HCT116 (cell line): ENCODE measurements around the gene GRIK5. TPM values are rescaled to one million over a fixed set of nuclear protein-coding genes. Genes with fewer than 3 reads are reported as not detected.

Source experiments
- ATAC-seq: fragments of 200-7000 bp; cut with Tn5 transposase; 2 replicates; pipeline ENCODE4 v1.9.1; 2020; ENCODE audit warnings: mild to moderate bottlenecking, moderate library complexity
- BruUV-seq: library from RNA; stranded (reverse); fragments of 400-500 nt; replicated peaks from 2 replicates; lab custom pipeline; 2021; lab: Mats Ljungman, UMichigan
- CTCF ChIA-PET: fragments of 300-600 bp; sonication (Branson Sonifier 250); formaldehyde crosslinking; loops from one replicate; lab custom pipeline; 2021; ENCODE audit warnings: antibody characterized with exemption; lab: Charles Lee
- POLR2A ChIA-PET: fragments of 300-600, 350-600 bp; sonication (Branson Sonifier 250); formaldehyde crosslinking; loops from one replicate; lab custom pipeline; 2021; ENCODE audit warnings: antibody characterized with exemption; lab: Charles Lee
- RAD21 ChIA-PET, 2 experiments: fragments of 300-600 bp; sonication (Branson Sonifier 250); formaldehyde crosslinking; loops; one replicate each; lab custom pipeline; 2023; ENCODE audit warnings: low total read pairs in 2 of 2; ENCODE audit not compliant: uncharacterized antibody in 2 of 2, unreplicated experiment in 2 of 2, low non-redundant PET in 1 of 2; lab: Charles Lee
- DNase-seq: peaks from one replicate; pipeline ENCODE4 v3.0.0-alpha.2; 2010; ENCODE audit warnings: low read depth, low spot score
- H2AFZ ChIP-seq: fragments of 200-600 bp; shearing (Covaris generic), sonication (generic); 2 replicates; pipeline ENCODE4 v1.6.1; 2017; ENCODE audit warnings: low read depth, mixed run types, mixed read lengths, antibody characterized with exemption, low read length; ENCODE audit not compliant: poor library complexity, severe bottlenecking
- H3K27ac ChIP-seq: 2 replicates; pipeline ENCODE4 v1.5.1; 2012; ENCODE audit warnings: low read depth, low read length
- H3K27me3 ChIP-seq: fragments of 200-600 bp; sonication (generic); 2 replicates; pipeline ENCODE4 v1.6.1; 2016; ENCODE audit warnings: mixed run types, low read length, mixed read lengths; ENCODE audit not compliant: insufficient read depth
- H3K36me3 ChIP-seq, 2 experiments: fragments of 200-500 bp in 1 of 2; fragments of 200-600 bp in 1 of 2; sonication (Bioruptor generic) in 1 of 2; sonication (generic) in 1 of 2; 2 replicates each; pipeline versions ENCODE4 v1.5.1 to v1.6.1; 2014 to 2016; ENCODE audit warnings: low read length in 2 of 2, inconsistent platforms in 1 of 2, mixed read lengths in 1 of 2, mixed run types in 1 of 2; ENCODE audit not compliant: insufficient read depth in 2 of 2, control insufficient read depth in 1 of 2
- H3K4me1 ChIP-seq, 2 experiments: fragments of 200-600 bp in 1 of 2; sonication (generic) in 1 of 2; 2 replicates each; pipeline versions ENCODE4 v1.5.1 to v1.6.1; 2012 to 2017; ENCODE audit warnings: low read length in 2 of 2, inconsistent platforms in 1 of 2, mild to moderate bottlenecking in 1 of 2, mixed read lengths in 1 of 2, mixed run types in 1 of 2, moderate library complexity in 1 of 2; ENCODE audit not compliant: insufficient read depth in 2 of 2, control insufficient read depth in 1 of 2
- H3K4me2 ChIP-seq: fragments of 200-600 bp; sonication (generic); 2 replicates; pipeline ENCODE4 v1.6.1; 2017; ENCODE audit warnings: mixed run types, low read length, mixed read lengths
- H3K4me3 ChIP-seq, 2 experiments: fragments of 200-600 bp in 1 of 2; sonication (generic) in 1 of 2; replicated peaks in 1 of 2; 2 replicates each; pipeline ENCODE4 v1.5.1; 2011 to 2016; ENCODE audit warnings: low read length in 2 of 2, control low read depth in 1 of 2, low read depth in 1 of 2, mild to moderate bottlenecking in 1 of 2, mixed read lengths in 1 of 2, mixed run types in 1 of 2
- H3K79me2 ChIP-seq: fragments of 200-600 bp; sonication (generic); 2 replicates; pipeline ENCODE4 v1.6.1; 2017; ENCODE audit warnings: mild to moderate bottlenecking, mixed run types, low read length, moderate library complexity, mixed read lengths; ENCODE audit not compliant: insufficient read depth
- H3K9ac ChIP-seq: fragments of 200-600 bp; sonication (generic); 2 replicates; pipeline ENCODE4 v1.6.1; 2016; ENCODE audit warnings: low read length, mixed read lengths
- H3K9me2 ChIP-seq: fragments of 200-600 bp; sonication (generic), shearing (Covaris generic); 2 replicates; pipeline ENCODE4 v1.6.1; 2017; ENCODE audit warnings: mixed run types, mild to moderate bottlenecking, moderate library complexity; ENCODE audit not compliant: insufficient read depth
- H3K9me3 ChIP-seq, 2 experiments: fragments of 200-500 bp in 1 of 2; fragments of 200-600 bp in 1 of 2; sonication (Bioruptor generic) in 1 of 2; sonication (generic) in 1 of 2; 2 replicates each; pipeline ENCODE4 v1.6.1; 2014 to 2017; ENCODE audit warnings: low read length in 2 of 2, mixed read lengths in 2 of 2, inconsistent platforms in 1 of 2, low read depth in 1 of 2, mild to moderate bottlenecking in 1 of 2, mixed run types in 1 of 2, moderate library complexity in 1 of 2; ENCODE audit not compliant: control insufficient read depth in 1 of 2, insufficient read depth in 1 of 2
- H4K20me1 ChIP-seq: fragments of 200-600 bp; sonication (generic), shearing (Covaris generic); 2 replicates; pipeline ENCODE4 v1.6.1; 2017; ENCODE audit warnings: mixed run types, mild to moderate bottlenecking, moderate library complexity; ENCODE audit not compliant: insufficient read depth
- CBX3 ChIP-seq: IDR thresholded peaks from 2 replicates; pipeline ENCODE4 v1.6.1; 2012; ENCODE audit warnings: low read depth
- CEBPB ChIP-seq: IDR thresholded peaks from 2 replicates; pipeline ENCODE4 v1.6.1; 2012; ENCODE audit warnings: low read depth
- ELF1 ChIP-seq: IDR thresholded peaks from 2 replicates; pipeline ENCODE4 v1.6.1; 2012; ENCODE audit warnings: low read depth, borderline replicate concordance
- EZH2phosphoT487 ChIP-seq: fragments of 200-600 bp; IDR thresholded peaks from 2 replicates; pipeline ENCODE4 v1.6.1; 2018; ENCODE audit warnings: antibody characterized with exemption, borderline replicate concordance
- FOSL1 ChIP-seq: IDR thresholded peaks from 2 replicates; pipeline ENCODE4 v1.6.1; 2012; ENCODE audit warnings: low read depth
- POLR2AphosphoS5 ChIP-seq: IDR thresholded peaks from 2 replicates; pipeline ENCODE4 v1.6.1; 2011; ENCODE audit warnings: mild to moderate bottlenecking, low read depth, low read length, moderate library complexity
- RAD21 ChIP-seq: IDR thresholded peaks from 2 replicates; pipeline ENCODE4 v1.6.1; 2012; ENCODE audit warnings: low read depth, mild to moderate bottlenecking
- SP1 ChIP-seq: IDR thresholded peaks from 2 replicates; pipeline ENCODE4 v1.6.1; 2012; ENCODE audit warnings: low read depth
- TCF7L2 ChIP-seq: IDR thresholded peaks from 2 replicates; pipeline ENCODE4 v1.7.0; 2011; ENCODE audit warnings: borderline replicate concordance, inconsistent platforms; ENCODE audit not compliant: insufficient read depth, insufficient read length; ENCODE audit errors: extremely low read depth
- ZBTB33 ChIP-seq: IDR thresholded peaks from 2 replicates; pipeline ENCODE4 v1.6.1; 2011; ENCODE audit warnings: mild to moderate bottlenecking, low read length, moderate library complexity; ENCODE audit not compliant: insufficient replicate concordance; ENCODE audit errors: extremely low read depth
- ZNF274 ChIP-seq: fragments of 200-500 bp; sonication (Bioruptor generic); IDR thresholded peaks from 2 replicates; pipeline ENCODE4 v1.6.1; 2014; ENCODE audit warnings: mild to moderate bottlenecking, low read depth, low read length, inconsistent platforms
- intact Hi-C: fragments of 100-400 bp; cut with micrococcal nuclease; formaldehyde crosslinking; loops from 2 replicates; pipeline ENCODE4 v1.10.0; 2022
- total RNA-seq: library from RNA; stranded (reverse); gene quantifications from one replicate; pipeline ENCODE4 v1.2.1, GENCODE V29; 2021; ENCODE audit not compliant: unreplicated experiment
- TF ChIP-seq, protein P1 (sequence below): IDR thresholded peaks from 2 replicates; pipeline ENCODE4 v1.6.1; 2012
- TF ChIP-seq, protein P2 (sequence below): IDR thresholded peaks from 2 replicates; pipeline ENCODE4 v1.6.1; 2012; ENCODE audit warnings: low read depth
- TF ChIP-seq, protein P3 (sequence below): IDR thresholded peaks from 2 replicates; pipeline ENCODE4 v1.6.1; 2012

The GRIK5 gene
- total RNA-seq, 1 experiment from 2014 or later, result 1.7 TPM

DNA sequence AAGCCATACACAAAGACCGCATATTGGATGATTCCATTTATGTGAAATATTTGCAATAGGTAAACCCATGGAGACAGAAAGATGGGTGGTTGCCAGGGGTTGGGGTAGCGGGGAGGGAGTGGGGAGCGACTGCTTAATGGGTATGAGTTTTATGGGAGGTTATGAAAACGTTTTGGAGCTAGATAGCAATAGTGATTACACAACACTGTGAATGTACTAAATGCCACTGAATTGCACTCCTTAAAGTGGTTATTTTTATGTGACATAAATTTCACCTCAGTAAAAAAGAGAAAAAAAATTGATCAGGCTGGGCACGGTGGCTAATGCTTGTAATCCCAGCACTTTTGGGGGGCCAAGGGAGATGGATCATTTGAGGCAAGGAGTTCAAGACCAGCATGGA lies 36.6 kb downstream of the GRIK5 start:
- Histone ChIP-seq H3K27ac (no peak overlapping the region), H3K79me2 (no peaks in the 10 kb centered on the region), H3K9me3 (no peaks in the 10 kb centered on the region), H3K27me3 (no peaks in the 10 kb centered on the region), H3K9ac (no peak overlapping the region), H4K20me1 (no peaks in the 10 kb centered on the region), H2AFZ (no peak overlapping the region), H3K9me2 (no peaks in the 10 kb centered on the region), H3K4me3 (no peak overlapping the region), H3K4me2 (no peak overlapping the region), H3K4me1 (peaks cover 6 to 22% of the 10 kb centered on the region in 2 experiments), H3K36me3 (no peaks in the 10 kb centered on the region)
- intact Hi-C loops, result no loop called here
- CTCF ChIA-PET, result no interaction called here
- POLR2A ChIA-PET, result no interaction called here
- RAD21 ChIA-PET, result no interaction called here
- DNase-seq (no peak), ATAC-seq (no peak)
- TF ChIP-seq FOSL1, result no peak
- BruUV-seq, result no TSS peak

GRCh38 chr19:42032431-42032830 lies 37.6 kb downstream of the GRIK5 start:
- intact Hi-C loops, result no loop called here
- Histone ChIP-seq H3K9me3 (no peaks in the 10 kb centered on the region), H3K4me2 (no peak overlapping the region), H3K27me3 (no peaks in the 10 kb centered on the region), H4K20me1 (no peaks in the 10 kb centered on the region), H3K27ac (no peak overlapping the region), H3K4me3 (no peak overlapping the region), H3K4me1 (peaks cover 6 to 24% of the 10 kb centered on the region in 2 experiments), H2AFZ (no peak overlapping the region), H3K9me2 (no peaks in the 10 kb centered on the region), H3K79me2 (no peaks in the 10 kb centered on the region), H3K9ac (no peak overlapping the region), H3K36me3 (no peaks in the 10 kb centered on the region)
- TF ChIP-seq, protein P1, sequence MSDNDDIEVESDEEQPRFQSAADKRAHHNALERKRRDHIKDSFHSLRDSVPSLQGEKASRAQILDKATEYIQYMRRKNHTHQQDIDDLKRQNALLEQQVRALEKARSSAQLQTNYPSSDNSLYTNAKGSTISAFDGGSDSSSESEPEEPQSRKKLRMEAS, result no peak
- no peak for TF ChIP-seq EZH2phosphoT487
- TF ChIP-seq ZBTB33, result no peak
- no peak for TF ChIP-seq ZNF274
- no peak for TF ChIP-seq CEBPB
- TF ChIP-seq RAD21, result no peak
- no peak for TF ChIP-seq POLR2AphosphoS5
- no peak for TF ChIP-seq TCF7L2
- TF ChIP-seq ELF1, result no peak
- TF ChIP-seq, protein P2, sequence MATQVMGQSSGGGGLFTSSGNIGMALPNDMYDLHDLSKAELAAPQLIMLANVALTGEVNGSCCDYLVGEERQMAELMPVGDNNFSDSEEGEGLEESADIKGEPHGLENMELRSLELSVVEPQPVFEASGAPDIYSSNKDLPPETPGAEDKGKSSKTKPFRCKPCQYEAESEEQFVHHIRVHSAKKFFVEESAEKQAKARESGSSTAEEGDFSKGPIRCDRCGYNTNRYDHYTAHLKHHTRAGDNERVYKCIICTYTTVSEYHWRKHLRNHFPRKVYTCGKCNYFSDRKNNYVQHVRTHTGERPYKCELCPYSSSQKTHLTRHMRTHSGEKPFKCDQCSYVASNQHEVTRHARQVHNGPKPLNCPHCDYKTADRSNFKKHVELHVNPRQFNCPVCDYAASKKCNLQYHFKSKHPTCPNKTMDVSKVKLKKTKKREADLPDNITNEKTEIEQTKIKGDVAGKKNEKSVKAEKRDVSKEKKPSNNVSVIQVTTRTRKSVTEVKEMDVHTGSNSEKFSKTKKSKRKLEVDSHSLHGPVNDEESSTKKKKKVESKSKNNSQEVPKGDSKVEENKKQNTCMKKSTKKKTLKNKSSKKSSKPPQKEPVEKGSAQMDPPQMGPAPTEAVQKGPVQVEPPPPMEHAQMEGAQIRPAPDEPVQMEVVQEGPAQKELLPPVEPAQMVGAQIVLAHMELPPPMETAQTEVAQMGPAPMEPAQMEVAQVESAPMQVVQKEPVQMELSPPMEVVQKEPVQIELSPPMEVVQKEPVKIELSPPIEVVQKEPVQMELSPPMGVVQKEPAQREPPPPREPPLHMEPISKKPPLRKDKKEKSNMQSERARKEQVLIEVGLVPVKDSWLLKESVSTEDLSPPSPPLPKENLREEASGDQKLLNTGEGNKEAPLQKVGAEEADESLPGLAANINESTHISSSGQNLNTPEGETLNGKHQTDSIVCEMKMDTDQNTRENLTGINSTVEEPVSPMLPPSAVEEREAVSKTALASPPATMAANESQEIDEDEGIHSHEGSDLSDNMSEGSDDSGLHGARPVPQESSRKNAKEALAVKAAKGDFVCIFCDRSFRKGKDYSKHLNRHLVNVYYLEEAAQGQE, result no peak
- no peak for TF ChIP-seq FOSL1
- TF ChIP-seq SP1, result no peak
- TF ChIP-seq CBX3, result no peak
- TF ChIP-seq, protein P3, sequence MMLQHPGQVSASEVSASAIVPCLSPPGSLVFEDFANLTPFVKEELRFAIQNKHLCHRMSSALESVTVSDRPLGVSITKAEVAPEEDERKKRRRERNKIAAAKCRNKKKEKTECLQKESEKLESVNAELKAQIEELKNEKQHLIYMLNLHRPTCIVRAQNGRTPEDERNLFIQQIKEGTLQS, result no peak
- BruUV-seq, result no TSS peak
- CTCF ChIA-PET, result no interaction called here
- no peak for DNase-seq
- ATAC-seq, result no peak
- POLR2A ChIA-PET, result interaction anchor here (0.6 kb wide), 1 partner anchor 22 kb away, joined by 3 read pairs; no protein-coding TSS in a partner anchor
- RAD21 ChIA-PET, result no interaction called here
